GM12878 (cell line): ENCODE results near the gene IGLL5. TPM values are rescaled to one million over a fixed set of nuclear protein-coding genes. Genes with fewer than 3 reads are reported as not detected.

Source experiments
- ATAC-seq: fragments of 200-7000 bp; cut with Tn5 transposase; 3 replicates; pipeline ENCODE4 v1.9.1; 2020; ENCODE audit warnings: mild to moderate bottlenecking, moderate library complexity
- BruUV-seq: library from RNA; stranded (reverse); fragments of 400-500 nt; replicated peaks from 2 replicates; lab custom pipeline; 2021; lab: Mats Ljungman, UMichigan
- CTCF ChIA-PET: fragments of 300-600 bp; sonication (Branson Sonifier 250); formaldehyde crosslinking; extraction: SDS; loops from one replicate; lab custom pipeline; 2021; ENCODE audit warnings: inconsistent platforms; lab: Yijun Ruan, JAX
- POLR2A ChIA-PET: fragments of 350-600 bp; formaldehyde crosslinking; extraction: SDS; loops from one replicate; lab custom pipeline; 2021; ENCODE audit warnings: inconsistent platforms; lab: Charles Lee
- RAD21 ChIA-PET: fragments of 300-600 bp; sonication (Branson Sonifier 250); formaldehyde crosslinking; loops from one replicate; lab custom pipeline; 2023; ENCODE audit warnings: antibody characterized with exemption; ENCODE audit not compliant: unreplicated experiment; lab: Charles Lee
- SMC1A ChIA-PET: fragments of 300-600 bp; sonication (Branson Sonifier 250); formaldehyde crosslinking; loops from one replicate; lab custom pipeline; 2023; ENCODE audit not compliant: unreplicated experiment, uncharacterized antibody; lab: Charles Lee
- DNase-seq: peaks from one replicate; pipeline ENCODE4 v3.0.0-alpha.2; 2011; ENCODE audit warnings: low read depth, low spot score
- FAIRE-seq: peaks from 3 replicates; lab custom pipeline; 2011; peaks lifted over from hg19 to GRCh38; lab: Jason Lieb, UNC
- H2AFZ ChIP-seq: 2 replicates; pipeline ENCODE4 v1.6.0; 2011; ENCODE audit warnings: low read depth, low read length, control low read depth; ENCODE audit not compliant: control insufficient read depth
- H3K27ac ChIP-seq: 2 replicates; pipeline ENCODE4 v1.5.1; 2011; ENCODE audit warnings: control low read depth; ENCODE audit not compliant: control insufficient read depth, insufficient read depth
- H3K27me3 ChIP-seq, 2 experiments: replicated peaks in 1 of 2; 2 replicates each; pipeline versions ENCODE4 v1.6.0 to v1.6.1; 2011; ENCODE audit warnings: low read length in 1 of 2; ENCODE audit not compliant: control insufficient read depth in 2 of 2, insufficient read depth in 2 of 2
- H3K36me3 ChIP-seq, 2 experiments: 2 replicates each; pipeline ENCODE4 v1.5.1; 2011; ENCODE audit warnings: low read length in 1 of 2; ENCODE audit not compliant: control insufficient read depth in 2 of 2, insufficient read depth in 2 of 2
- H3K4me1 ChIP-seq: 2 replicates; pipeline ENCODE4 v1.6.1; 2011; ENCODE audit warnings: mild to moderate bottlenecking, low read length, moderate library complexity, mixed read lengths; ENCODE audit not compliant: control insufficient read depth, insufficient read depth
- H3K4me2 ChIP-seq: 2 replicates; pipeline ENCODE4 v1.6.0; 2011; ENCODE audit warnings: control low read depth; ENCODE audit not compliant: control insufficient read depth, insufficient read depth
- H3K4me3 ChIP-seq: fragments of 200-600 bp; sonication (generic); 2 replicates; pipeline ENCODE4 v1.5.1; 2016
- H3K79me2 ChIP-seq: 2 replicates; pipeline ENCODE4 v1.6.0; 2011; ENCODE audit warnings: low read length; ENCODE audit not compliant: control insufficient read depth, insufficient read depth
- H3K9ac ChIP-seq: 2 replicates; pipeline ENCODE4 v1.8.0; 2011; ENCODE audit warnings: low read length, control low read depth, mixed read lengths; ENCODE audit not compliant: control insufficient read depth, insufficient read depth
- H3K9me3 ChIP-seq: replicated peaks from 3 replicates; pipeline ENCODE4 v1.5.1; 2011; ENCODE audit warnings: mild to moderate bottlenecking, low read length; ENCODE audit not compliant: control insufficient read depth, insufficient read depth
- H4K20me1 ChIP-seq: 2 replicates; pipeline ENCODE4 v1.6.0; 2011; ENCODE audit not compliant: control insufficient read depth, insufficient read depth
- ATF2 ChIP-seq: IDR thresholded peaks from 2 replicates; pipeline ENCODE4 v1.6.1; 2012; ENCODE audit warnings: low read length, inconsistent platforms
- CEBPB ChIP-seq, 2 experiments: fragments of 150-350 bp in 1 of 2; IDR thresholded peaks; 2 replicates each; pipeline ENCODE4 v1.6.1; 2012 to 2014; ENCODE audit warnings: low read depth in 2 of 2, low read length in 2 of 2, borderline replicate concordance in 1 of 2, inconsistent platforms in 1 of 2
- CTCF ChIP-seq, 3 experiments: IDR thresholded peaks in 2 of 3; conservative IDR thresholded peaks in 1 of 3; 2 replicates each; pipeline ENCODE4 v1.5.1; 2011; ENCODE audit warnings: low read depth in 3 of 3, low read length in 3 of 3, mild to moderate bottlenecking in 3 of 3, control low read depth in 2 of 3, moderate library complexity in 2 of 3, inconsistent platforms in 1 of 3, mixed read lengths in 1 of 3; ENCODE audit not compliant: control insufficient read depth in 2 of 3, insufficient read depth in 1 of 3; ENCODE audit errors: extremely low read depth in 1 of 3
- E4F1 ChIP-seq: fragments of 450-650 bp; IDR thresholded peaks from 2 replicates; pipeline ENCODE4 v1.6.1; 2018; ENCODE audit warnings: borderline replicate concordance, mild to moderate bottlenecking; ENCODE audit not compliant: partially characterized antibody
- RAD21 ChIP-seq: IDR thresholded peaks from 2 replicates; pipeline ENCODE4 v1.6.1; 2011; ENCODE audit warnings: mild to moderate bottlenecking, low read depth, low read length, moderate library complexity; ENCODE audit not compliant: insufficient read depth
- RAD51 ChIP-seq: fragments of 450-650 bp; IDR thresholded peaks from 2 replicates; pipeline ENCODE4 v1.6.1; 2016; ENCODE audit warnings: moderate library complexity, mild to moderate bottlenecking, inconsistent platforms
- SMAD1 ChIP-seq: fragments of 450-650 bp; IDR thresholded peaks from 2 replicates; pipeline ENCODE4 v1.6.1; 2018; ENCODE audit warnings: mild to moderate bottlenecking, low read depth; ENCODE audit not compliant: partially characterized antibody
- SREBF1 ChIP-seq: IDR thresholded peaks from 2 replicates; pipeline ENCODE4 v1.6.1; 2012; ENCODE audit warnings: mild to moderate bottlenecking, low read length
- ZBTB33 ChIP-seq: fragments of 450-650 bp; IDR thresholded peaks from 2 replicates; pipeline ENCODE4 v1.6.1; 2017; ENCODE audit warnings: mild to moderate bottlenecking
- WGBS: methylation state at CpG from one replicate; pipeline ENCODE4 v1.1.6; 2016; ENCODE audit warnings: low lambda C conversion rate; ENCODE audit not compliant: insufficient replicate concordance, insufficient coverage; ENCODE audit errors: missing lambda C conversion rate; 5-methylcytosine and 5-hydroxymethylcytosine counted together
- in situ Hi-C: fragments of 300-500 bp; cut with MboI; formaldehyde crosslinking; loops from 9 replicates; pipeline ENCODE4 v1.14.3; 2018; ENCODE audit warnings: mixed read lengths
- intact Hi-C: fragments of 100-400 bp; cut with micrococcal nuclease; formaldehyde crosslinking; loops from one replicate; pipeline ENCODE4 v1.14.2; 2022; ENCODE audit not compliant: unreplicated experiment
- polyA plus RNA-seq, 11 experiments: library from polyadenylated mRNA; depleted of rRNA in 4 of 11; unstranded in 6 of 11; stranded (reverse) in 5 of 11; fragments of >200 nt; fragmentation: Nextera tagmentation in 4 of 11; fragmentation: Illumina TruSeq in 1 of 11; extraction: Ambion mirVana in 4 of 11; extraction: Trizol in 1 of 11; gene quantifications; 1 replicate in 1 of 11; 2 replicates in 10 of 11; pipeline versions ENCODE4 v1.2.1 to v1.2.3, GENCODE V29; 2011 to 2016; ENCODE audit warnings: inconsistent platforms in 2 of 11, missing spikeins in 2 of 11, low read depth in 1 of 11
- total RNA-seq, 4 experiments: library from RNA; depleted of rRNA in 3 of 4; stranded (reverse); fragments of >200 nt in 3 of 4; fragmentation: Illumina TruSeq in 1 of 4; extraction: Trizol in 1 of 4; gene quantifications; 2 replicates each; pipeline versions ENCODE4 v1.2.1 to v1.2.3, GENCODE V29; 2013 to 2021

The IGLL5 gene
- total and polyA plus RNA-seq, 10 of the 15 experiments (the other 5 are each of a cell fraction or from before 2014, with no cell fraction given) = not detected

- no peak for TF ChIP-seq ZBTB33
- peak; percentile 34 for TF ChIP-seq E4F1
- TF ChIP-seq, all 136 proteins: peak for 41
Measured at GRCh38 chr22:22942511-22943329, 55.1 kb downstream of the IGLL5 start (continued).

GRCh38 chr22:22943521-22944267, 56.1 kb downstream of the IGLL5 start:
- 69% methylated on average over 13 of the region's 14 CpGs for WGBS
- H3K36me3 ChIP-seq = no peaks in the 10 kb centered on the region; a peak in 1 of 4 replicates
- no TSS peak for BruUV-seq
- no peak for ATAC-seq
- FAIRE-seq = no peak
- H3K79me2 ChIP-seq = peaks cover 9% of the 10 kb centered on the region
- H4K20me1 ChIP-seq = no peaks in the 10 kb centered on the region
- in situ Hi-C loops (loop anchor here (5.0 kb wide), 3 partner anchors 41 to 601 kb away; no protein-coding TSS in a partner anchor), intact Hi-C loops (loop anchor here (5.0 kb wide), 1 partner anchor 831 kb away; no protein-coding TSS in a partner anchor)
- DNase-seq = no peak
- CTCF ChIA-PET = interaction anchor here (0.6 to 21.7 kb wide), 14 partner anchors 8 to 913 kb away, joined by 3 to 551 read pairs (median 14); no protein-coding TSS in a partner anchor
- peak overlapping the region; percentile 92 for H3K27ac ChIP-seq
- peaks cover 81% of the 10 kb centered on the region for H3K4me1 ChIP-seq
- no peaks in the 10 kb centered on the region for H3K27me3 ChIP-seq
- H3K9me3 ChIP-seq = no peaks in the 10 kb centered on the region; the same call in 2 of the 3 replicates
- POLR2A ChIA-PET = interaction anchor here (1.9 to 5.1 kb wide), 7 partner anchors 11 to 748 kb away, joined by 4 to 36 read pairs (median 22); no protein-coding TSS in a partner anchor
- peak overlapping the region; percentile 7 for H2AFZ ChIP-seq
- H3K4me2 ChIP-seq = peak overlapping the region; percentile 66; the same call in 1 of the 2 replicates
- SMC1A ChIA-PET = interaction anchor here (0.7 to 15.9 kb wide), 17 partner anchors 7 to 909 kb away, joined by 3 to 154 read pairs (median 6); no protein-coding TSS in a partner anchor
- peak overlapping the region; percentile 79 for H3K9ac ChIP-seq
- no peak overlapping the region for H3K4me3 ChIP-seq
- RAD21 ChIA-PET = interaction anchor here (0.6 to 16.2 kb wide), 14 partner anchors 8 to 991 kb away, joined by 3 to 255 read pairs (median 17); partner anchors contain the start of gene PPM1F
- TF ChIP-seq ATF2 (no peak), SMAD1 (no peak), SREBF1 (no peak), RAD51 (peak; percentile 33; the same call in 1 of the 2 replicates), RAD21 (peak; percentile 28), CTCF (IDR thresholded peaks at IDR 0.05 in 2 of 3, conservative IDR thresholded peaks at IDR 0.05 in 1 of 3; ENCODE audit: control insufficient read depth in 2 of 3, extremely low read depth in 1 of 3, insufficient read depth in 1 of 3, low read depth in 3 of 3, low read length in 3 of 3) (peak in 2 of 3 experiments; percentile 23 to 48; a peak in 3 of 6 replicates), CEBPB (IDR thresholded peaks at IDR 0.05; ENCODE audit: borderline replicate concordance in 1 of 2, low read depth in 2 of 2, low read length in 2 of 2) (no peak)
